ENCODE measurements around the gene CYRIA.

CYRIA gene

DNA sequence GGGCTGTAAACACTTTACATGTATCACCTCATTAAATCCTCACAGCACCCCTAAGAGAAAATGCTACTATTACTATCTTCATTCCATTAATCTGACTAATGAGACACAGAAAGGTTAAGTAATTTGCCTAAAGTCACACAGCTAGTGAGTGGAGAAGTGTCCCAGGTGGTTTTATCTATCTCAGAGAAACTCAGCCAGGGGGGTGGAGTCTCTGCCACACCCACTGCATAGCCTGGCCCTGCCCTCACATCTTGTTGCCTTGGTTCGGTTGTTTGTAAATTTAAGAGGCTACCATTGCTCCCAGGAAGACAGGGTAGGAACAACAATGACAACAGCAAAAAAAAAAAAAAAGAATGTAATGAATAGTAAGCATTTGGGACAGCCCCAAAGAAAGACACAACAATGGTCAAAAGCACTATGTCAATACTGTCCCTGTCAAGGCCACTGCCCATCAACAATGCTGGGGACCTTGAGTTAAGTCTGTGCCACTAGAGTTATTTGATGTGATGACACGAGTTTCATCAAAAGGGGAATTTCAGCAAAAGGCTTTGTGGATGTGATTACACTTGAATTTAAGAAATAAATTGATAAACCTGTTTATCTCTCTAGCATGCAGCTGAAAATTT, 17.5 kb downstream of the CYRIA start:
- no peak overlapping the region for H3K4me2 ChIP-seq (ENCODE audit: low read length)
- no peaks in the 10 kb centered on the region for H4K20me1 ChIP-seq (ENCODE audit: insufficient read depth, low read length)
- peaks cover 32% of the 10 kb centered on the region for H3K4me1 ChIP-seq (ENCODE audit: low read length)

DNA sequence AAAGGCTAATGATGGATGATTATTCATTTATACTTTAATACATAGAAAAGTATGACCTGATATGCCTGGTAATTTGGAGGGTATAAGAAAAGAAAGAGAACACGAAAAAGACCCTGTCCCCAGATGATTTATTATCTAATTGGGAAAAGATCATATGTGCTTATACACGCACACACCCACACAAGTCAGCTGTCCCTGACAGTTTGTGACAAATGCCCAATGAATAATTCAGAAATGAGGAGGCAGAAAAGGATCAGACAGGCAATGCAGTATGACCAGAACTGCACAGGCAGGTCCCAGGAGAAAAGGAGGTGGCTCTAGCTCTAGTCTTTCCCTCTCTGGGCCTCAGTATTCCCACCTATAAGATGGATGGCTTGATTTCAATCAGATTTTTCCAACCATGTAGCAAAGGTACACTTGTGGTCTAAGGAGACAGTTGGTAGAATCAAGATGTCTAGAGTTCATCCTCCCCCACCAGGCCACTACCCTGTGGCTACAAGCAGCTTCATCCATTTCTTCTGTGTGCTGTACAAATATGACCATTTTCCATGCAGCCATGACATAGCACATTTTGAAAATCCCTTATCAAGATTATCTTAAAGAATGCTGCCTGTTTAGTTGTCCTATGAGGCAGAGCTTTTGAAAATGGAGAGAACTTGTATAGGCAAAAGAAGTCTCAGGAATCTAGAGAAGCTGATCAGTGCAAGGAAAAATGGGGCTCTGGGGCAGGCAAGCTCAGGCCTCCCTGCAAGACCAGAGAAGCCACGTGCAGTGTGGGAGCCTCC, 19.7 kb downstream of the CYRIA start:
- Histone ChIP-seq H3K36me3 (replicated peaks; ENCODE audit: low read depth, low read length) (no peaks in the 10 kb centered on the region), H3K9me3 (ENCODE audit: insufficient read depth, low read length) (no peaks in the 10 kb centered on the region), H3K4me1 (ENCODE audit: low read length) (peaks cover 23% of the 10 kb centered on the region), H2AFZ (ENCODE audit: low read depth, low read length) (no peak overlapping the region), H3K9ac (ENCODE audit: low read length) (no peak overlapping the region), H3K79me2 (ENCODE audit: low read length) (no peaks in the 10 kb centered on the region), H3K4me3 (ENCODE audit: low read length) (no peak overlapping the region), H3K27ac (ENCODE audit: low read length) (no peak overlapping the region), H4K20me1 (ENCODE audit: insufficient read depth, low read length) (no peaks in the 10 kb centered on the region), H3K27me3 (ENCODE audit: low read depth, low read length) (no peaks in the 10 kb centered on the region), H3K4me2 (ENCODE audit: low read length) (no peak overlapping the region)
- no peak for TF ChIP-seq CTCF (IDR thresholded peaks at IDR 0.05; ENCODE audit: low read depth, low read length)

More for the DNA sequence above, 17.5 kb downstream of the CYRIA start:
- Histone ChIP-seq H3K9me3 (ENCODE audit: insufficient read depth, low read length) (no peaks in the 10 kb centered on the region), H3K27ac (ENCODE audit: low read length) (no peak overlapping the region), H3K9ac (ENCODE audit: low read length) (no peak overlapping the region), H3K4me3 (ENCODE audit: low read length) (no peak overlapping the region), H3K79me2 (ENCODE audit: low read length) (no peaks in the 10 kb centered on the region), H3K36me3 (replicated peaks; ENCODE audit: low read depth, low read length) (no peaks in the 10 kb centered on the region), H2AFZ (ENCODE audit: low read depth, low read length) (no peak overlapping the region), H3K27me3 (ENCODE audit: low read depth, low read length) (no peaks in the 10 kb centered on the region)
- TF ChIP-seq CTCF (IDR thresholded peaks at IDR 0.05; ENCODE audit: low read depth, low read length) (no peak), EZH2phosphoT487 (IDR thresholded peaks at IDR 0.05; ENCODE audit: low read depth) (no peak)

DNA sequence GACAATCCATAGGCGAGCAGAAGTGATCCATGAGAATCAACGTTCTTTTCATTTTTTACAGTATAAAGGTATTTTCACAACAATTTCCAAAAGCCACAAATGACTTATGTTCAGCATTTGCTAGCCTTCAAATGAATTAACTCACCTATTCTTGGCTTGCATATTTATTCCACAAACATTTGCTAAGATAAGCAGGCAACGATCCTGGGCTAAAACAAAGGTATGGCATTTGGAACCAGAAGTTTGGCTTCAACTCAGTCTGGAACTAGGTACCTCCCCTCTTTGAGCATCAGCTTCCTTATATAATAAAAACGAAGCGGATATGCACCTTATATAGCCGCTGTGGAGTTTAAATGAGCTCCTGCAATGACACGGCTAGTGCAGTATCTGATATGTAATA, 20.5 kb downstream of the CYRIA start:
- Histone ChIP-seq H3K9me3 (ENCODE audit: insufficient read depth, low read length) (no peaks in the 10 kb centered on the region), H3K27me3 (ENCODE audit: low read depth, low read length) (no peaks in the 10 kb centered on the region), H3K4me2 (ENCODE audit: low read length) (no peak overlapping the region), H2AFZ (ENCODE audit: low read depth, low read length) (no peak overlapping the region), H3K9ac (ENCODE audit: low read length) (no peak overlapping the region), H3K36me3 (replicated peaks; ENCODE audit: low read depth, low read length) (no peaks in the 10 kb centered on the region), H3K79me2 (ENCODE audit: low read length) (no peaks in the 10 kb centered on the region), H3K4me3 (ENCODE audit: low read length) (no peak overlapping the region), H3K4me1 (ENCODE audit: low read length) (peaks cover 14% of the 10 kb centered on the region), H3K27ac (ENCODE audit: low read length) (no peak overlapping the region), H4K20me1 (ENCODE audit: insufficient read depth, low read length) (no peaks in the 10 kb centered on the region)
- TF ChIP-seq CTCF (IDR thresholded peaks at IDR 0.05; ENCODE audit: low read depth, low read length) (no peak), EZH2phosphoT487 (IDR thresholded peaks at IDR 0.05; ENCODE audit: low read depth) (no peak)

- TF ChIP-seq EZH2phosphoT487 (IDR thresholded peaks at IDR 0.05; ENCODE audit: low read depth) (no peak), CTCF (IDR thresholded peaks at IDR 0.05; ENCODE audit: low read depth, low read length) (no peak)
Measured at GRCh38 chr2:16644221-16644925, 21.3 kb downstream of the CYRIA start.

More at GRCh38 chr2:16644221-16644925, 21.3 kb downstream of the CYRIA start:
- Histone ChIP-seq H3K4me1 (ENCODE audit: low read length) (peaks cover 7% of the 10 kb centered on the region), H3K4me2 (ENCODE audit: low read length) (no peak overlapping the region), H4K20me1 (ENCODE audit: insufficient read depth, low read length) (no peaks in the 10 kb centered on the region), H3K27me3 (ENCODE audit: low read depth, low read length) (no peaks in the 10 kb centered on the region), H3K79me2 (ENCODE audit: low read length) (no peaks in the 10 kb centered on the region), H3K4me3 (ENCODE audit: low read length) (no peak overlapping the region), H2AFZ (ENCODE audit: low read depth, low read length) (no peak overlapping the region), H3K9ac (ENCODE audit: low read length) (no peak overlapping the region), H3K36me3 (replicated peaks; ENCODE audit: low read depth, low read length) (no peaks in the 10 kb centered on the region), H3K27ac (ENCODE audit: low read length) (no peak overlapping the region), H3K9me3 (ENCODE audit: insufficient read depth, low read length) (no peaks in the 10 kb centered on the region)

All from OCI-LY3 (cell line).